Fibroblast of skin of back (primary cell): Measurements from ENCODE around the gene RAX. TPM values are rescaled to one million over a fixed set of nuclear protein-coding genes. Genes with fewer than 3 reads are reported as not detected.

ENCODE experiments used
- DNase-seq: peaks from one replicate; pipeline ENCODE4 v3.0.0-alpha.2; 2013
- polyA plus RNA-seq, 2 experiments: library from polyadenylated mRNA; unstranded; fragments of 120-200 nt; gene quantifications; one replicate each; pipeline ENCODE4 v1.2.1, GENCODE V29; 2013; ENCODE audit not compliant: insufficient read length in 2 of 2

The RAX gene
- not detected for polyA plus RNA-seq (2013, experiment 1 of 2; ENCODE audit: insufficient read length)
- not detected for polyA plus RNA-seq (2013, experiment 2 of 2; ENCODE audit: insufficient read length)

DNA sequence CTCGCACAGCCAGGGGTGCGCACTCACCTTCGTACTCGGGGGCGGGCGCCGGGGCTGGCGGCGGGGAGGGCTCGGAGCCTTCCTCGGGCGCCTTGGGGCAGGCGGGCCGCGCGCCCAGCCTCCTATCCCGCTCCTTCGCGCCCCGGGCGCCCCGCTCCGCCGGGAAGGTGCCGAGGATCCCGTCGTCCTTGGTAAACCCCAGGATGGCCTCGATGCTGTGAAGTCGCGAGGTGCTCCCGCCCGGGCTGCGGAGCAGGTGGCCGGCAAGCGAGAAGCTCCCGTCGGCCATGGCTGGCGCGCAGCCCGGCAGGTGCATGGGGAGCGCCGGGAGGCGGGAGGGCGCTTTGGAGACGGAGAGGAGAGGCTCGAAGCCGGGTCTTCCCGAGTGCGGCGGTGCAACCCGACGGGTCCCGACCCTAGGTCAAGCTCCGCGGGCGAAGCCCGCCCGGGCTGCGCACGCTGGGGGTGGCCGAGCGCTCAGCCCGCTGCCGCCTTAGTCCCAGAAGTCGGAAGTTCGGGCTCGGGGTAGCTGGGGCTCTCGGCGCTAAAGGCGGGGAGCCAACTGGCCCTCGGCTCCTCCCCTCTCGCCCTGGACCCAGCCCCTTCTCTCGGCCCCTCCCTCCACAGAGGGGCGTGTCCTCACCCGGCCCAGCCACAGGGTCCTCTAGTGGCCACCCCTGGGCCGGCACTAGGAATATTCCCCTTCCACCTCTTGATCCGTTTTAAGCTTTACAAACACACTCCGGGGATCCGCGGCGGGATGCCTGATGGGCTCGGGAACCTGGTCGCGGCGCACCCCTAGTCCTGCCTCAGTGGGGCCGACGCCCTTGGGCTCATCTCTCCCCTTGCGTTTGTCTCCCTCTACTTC lies at the start of gene RAX:
Gene RAX (minus strand): TSS at position 564 of the 868 bp plus-strand sequence. CDS start 248 bp downstream, at position 316.
- DNase-seq = peak; percentile 36

DNA sequence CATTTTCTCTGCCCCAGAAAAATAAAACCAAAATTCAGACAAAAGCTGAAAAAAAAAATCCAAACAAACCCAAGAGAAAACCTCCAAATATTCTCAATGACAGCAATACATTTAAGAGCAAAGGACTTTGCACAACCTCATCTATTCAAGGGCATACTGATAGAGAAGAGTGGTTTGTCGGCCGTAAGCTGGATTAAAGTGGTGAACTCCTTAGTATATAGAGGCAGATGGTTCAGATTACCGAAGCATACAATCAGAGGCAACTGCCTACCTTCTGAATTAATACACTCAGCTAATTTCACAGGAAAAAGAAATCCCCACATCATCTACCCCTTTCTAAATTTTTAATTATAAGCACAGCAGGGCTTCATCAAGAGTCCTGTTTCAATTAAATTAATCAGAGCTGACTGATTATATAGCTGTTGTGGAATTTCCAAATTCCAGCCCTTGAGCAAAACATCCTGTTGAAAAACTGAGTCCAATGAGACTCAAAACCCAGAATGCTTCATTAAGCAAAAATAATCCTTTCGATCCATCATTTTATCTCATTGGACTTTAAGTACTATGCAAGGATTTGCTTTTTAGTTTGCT lies 45.3 kb upstream of the RAX start, which contains the start of gene CPLX4:
Gene CPLX4 (minus strand): TSS at position 190 of the 591 bp plus-strand sequence. CDS start 187 bp downstream, at position 3.
- no peak for DNase-seq

DNA sequence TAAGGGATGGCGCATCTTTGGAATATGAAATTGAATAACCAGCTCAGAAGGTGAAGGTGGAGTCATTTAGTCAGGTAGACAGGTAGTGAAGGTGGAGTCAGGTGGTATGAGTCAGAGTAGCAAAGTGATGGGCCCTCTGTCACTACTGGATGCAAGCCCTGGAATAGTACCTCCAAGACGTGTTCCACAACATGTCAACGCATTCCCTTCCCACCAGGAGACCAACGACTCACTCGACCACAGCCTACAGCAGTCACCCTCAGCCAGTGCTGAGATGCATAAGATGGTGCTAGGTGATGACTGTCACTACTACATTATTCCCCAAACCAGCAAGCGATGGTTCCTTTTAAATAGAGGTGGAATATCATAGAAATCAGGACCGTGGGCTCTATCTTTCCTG lies 38.4 kb upstream of the RAX start:
- DNase-seq = peak; percentile 76

DNA sequence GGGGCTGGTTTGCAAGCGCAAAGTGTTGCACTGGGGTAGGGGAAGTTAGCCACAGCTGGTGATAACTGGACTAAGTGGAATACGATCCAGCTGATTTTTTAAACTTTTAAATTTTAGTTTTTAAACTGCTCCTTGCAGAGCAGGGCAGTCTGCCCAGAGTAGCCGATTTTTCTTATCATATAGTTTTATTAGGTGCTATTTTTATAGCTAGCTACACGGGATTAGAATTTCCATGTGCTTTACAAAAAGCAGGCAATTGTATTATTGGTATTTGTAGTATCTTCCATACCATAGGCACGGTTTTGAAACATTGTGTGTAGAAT lies 35.6 kb upstream of the RAX start:
- no peak for DNase-seq

DNA sequence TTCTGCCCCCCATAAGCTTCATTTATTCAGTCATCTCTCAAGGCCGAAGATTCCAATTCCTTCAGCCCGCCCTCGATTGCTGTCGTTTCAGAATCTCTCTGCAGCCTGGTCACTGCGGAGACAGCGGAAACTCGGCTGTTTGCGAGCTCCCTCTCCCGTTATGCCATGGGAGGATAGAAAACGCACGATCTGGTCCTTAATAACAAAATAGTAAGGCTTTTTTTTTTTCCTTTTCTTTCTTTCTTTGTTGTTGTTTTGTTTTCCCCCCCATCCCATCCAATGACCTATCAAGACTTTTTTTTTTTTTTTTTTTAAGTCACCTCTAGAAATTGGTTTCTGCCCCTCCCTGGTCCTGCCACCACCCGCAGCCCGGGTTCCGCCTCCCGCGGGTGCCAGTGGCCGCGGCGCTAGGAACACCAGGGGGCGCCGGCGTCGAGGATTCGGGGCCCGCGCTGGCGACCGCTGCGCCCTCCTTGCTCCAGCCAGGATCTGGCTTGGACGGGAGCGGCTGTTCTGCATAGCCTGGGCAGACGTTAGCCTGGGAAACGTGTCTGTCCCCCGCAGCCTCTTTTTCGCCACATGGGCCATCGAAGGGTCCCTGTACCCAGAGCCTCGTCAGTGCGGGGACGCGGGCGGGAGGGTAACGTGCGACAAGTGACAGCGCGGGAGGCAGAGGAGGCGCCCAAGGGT lies 35.1 kb upstream of the RAX start:
- DNase-seq = peak; percentile 67

- no peak for DNase-seq
Measured at GRCh38 chr18:59306640-59307039, 33.4 kb upstream of the RAX start.

DNA sequence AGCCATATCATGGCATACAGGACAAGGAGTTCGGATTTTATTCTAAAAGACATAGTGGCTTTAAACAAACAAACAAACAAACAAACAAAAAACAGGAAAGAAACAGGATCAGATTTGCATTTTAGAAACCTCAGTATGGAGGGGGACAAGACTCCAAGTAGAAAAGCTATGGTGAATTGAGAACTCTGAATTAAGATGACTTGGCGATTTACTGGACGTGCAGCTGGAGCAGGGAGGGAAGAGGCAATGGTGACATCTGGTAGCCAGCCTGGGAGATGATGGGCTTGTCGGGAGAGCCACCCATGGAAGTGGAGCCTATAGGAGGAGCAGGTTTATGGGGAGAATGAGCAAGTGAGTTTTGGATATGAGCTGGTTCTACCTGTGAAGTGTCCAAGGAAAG lies 32.0 kb upstream of the RAX start:
- DNase-seq = no peak

DNA sequence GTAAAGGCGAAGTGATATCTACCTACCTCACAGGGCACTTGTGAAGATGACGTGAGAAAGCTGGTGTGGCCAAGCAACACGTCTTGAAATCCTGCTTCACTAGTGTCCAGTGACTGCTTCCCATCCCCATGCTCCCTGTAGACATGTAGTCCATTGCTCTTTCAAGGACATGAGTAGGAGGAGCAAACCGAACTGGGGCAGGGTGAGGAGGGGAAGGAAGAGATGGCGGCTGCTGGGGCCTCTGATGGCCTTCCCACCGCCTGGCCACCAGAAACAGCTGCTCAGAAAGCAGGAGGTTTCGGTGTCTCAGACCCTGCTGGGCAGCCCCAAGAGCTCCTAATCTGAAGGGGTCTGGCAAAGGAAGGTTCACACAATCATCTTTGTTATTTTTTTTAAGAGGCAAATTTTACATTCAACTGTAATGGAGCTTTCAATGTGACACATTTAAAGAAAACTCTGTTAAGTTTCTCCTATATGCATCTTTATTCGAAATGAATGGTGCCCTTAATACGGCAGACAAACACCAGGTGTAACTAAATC lies 30.5 kb upstream of the RAX start:
- no peak for DNase-seq

DNA sequence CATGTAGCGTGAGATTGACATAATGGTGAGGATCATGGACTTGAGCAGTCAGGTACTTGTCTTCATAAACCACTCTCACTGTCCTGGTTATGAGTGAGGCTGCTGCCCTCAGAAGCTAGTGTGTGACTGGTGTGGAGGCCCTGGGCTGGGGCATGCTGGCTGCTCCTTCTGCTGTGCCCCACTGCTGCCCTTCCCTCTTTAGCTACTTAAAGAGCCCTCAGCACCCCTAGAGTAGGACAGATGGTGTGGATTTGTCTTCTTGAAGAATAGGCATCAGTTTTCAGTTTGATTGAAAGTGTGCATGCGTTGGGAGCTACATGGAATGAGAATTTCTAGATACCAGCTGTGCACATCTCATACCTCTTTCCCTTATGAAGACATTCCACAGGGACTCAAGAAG lies 29.8 kb upstream of the RAX start:
- DNase-seq = no peak

GRCh38 chr18:59301929-59302328 lies 28.7 kb upstream of the RAX start:
- DNase-seq = no peak

- DNase-seq = no peak
Measured at GRCh38 chr18:59300676-59301285, 27.5 kb upstream of the RAX start.

DNA sequence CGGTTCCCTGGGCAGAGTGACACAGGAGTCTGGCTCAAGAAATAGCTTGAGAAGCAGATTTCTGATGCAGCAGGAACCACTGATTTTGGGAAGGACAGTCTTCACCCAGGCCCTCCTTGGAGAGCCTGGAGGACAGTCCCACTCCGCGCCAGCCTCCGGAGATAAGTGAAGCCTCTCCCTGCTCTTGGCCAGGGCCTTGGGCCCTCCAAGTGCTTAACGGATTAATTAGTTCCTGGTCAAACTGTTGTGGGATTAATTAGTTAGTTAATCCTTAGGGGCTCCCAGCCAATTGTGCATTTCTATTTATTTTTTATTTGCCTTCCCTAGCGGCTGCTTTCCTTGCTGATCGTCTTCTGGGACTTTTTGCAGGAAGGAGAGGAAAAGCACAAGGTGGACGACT lies 25.6 kb upstream of the RAX start:
- no peak for DNase-seq

DNA sequence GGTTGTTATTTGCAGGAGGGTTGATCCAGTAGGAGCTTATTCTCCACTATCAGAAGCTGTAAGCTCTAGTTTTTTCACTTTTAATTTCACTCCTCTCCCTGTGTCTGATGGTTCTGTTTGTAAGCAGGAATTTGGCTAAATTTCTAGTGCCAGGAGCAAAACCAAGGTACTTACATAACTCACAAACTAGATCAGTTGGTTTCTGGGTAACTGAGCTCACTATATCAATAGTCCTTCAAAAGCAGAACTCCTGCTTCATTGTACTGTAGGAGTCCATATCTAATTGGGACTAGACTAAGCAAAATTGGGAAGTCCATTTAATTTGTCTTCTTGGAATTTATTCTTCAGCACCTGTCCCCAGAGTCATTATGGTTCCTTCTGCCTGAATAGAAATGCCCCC lies 20.1 kb upstream of the RAX start:
- DNase-seq = no peak

GRCh38 chr18:59286341-59286740 lies 13.1 kb upstream of the RAX start:
- DNase-seq = no peak

GRCh38 chr18:59282341-59282740 lies 9.1 kb upstream of the RAX start:
- DNase-seq = no peak

DNA sequence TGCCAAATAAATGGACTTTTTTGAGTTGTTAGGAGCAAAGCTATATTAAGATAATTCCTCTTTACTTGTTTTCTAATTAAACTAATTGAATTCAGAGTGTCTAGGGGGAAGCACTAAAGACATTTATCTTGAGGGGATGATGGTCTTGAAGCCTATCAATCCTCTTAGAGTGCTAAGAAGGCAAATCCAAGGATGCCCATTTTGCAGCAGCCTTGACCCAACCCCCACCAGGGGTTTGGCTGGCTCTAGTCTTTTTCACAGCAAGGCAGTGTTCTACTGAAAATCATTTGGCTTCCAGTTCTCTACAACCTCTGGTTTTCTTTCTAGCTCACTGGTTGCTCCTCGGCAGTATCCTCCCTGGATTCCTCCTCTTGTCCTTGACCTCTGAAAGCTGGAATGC lies 6.5 kb upstream of the RAX start:
- DNase-seq = no peak

DNA sequence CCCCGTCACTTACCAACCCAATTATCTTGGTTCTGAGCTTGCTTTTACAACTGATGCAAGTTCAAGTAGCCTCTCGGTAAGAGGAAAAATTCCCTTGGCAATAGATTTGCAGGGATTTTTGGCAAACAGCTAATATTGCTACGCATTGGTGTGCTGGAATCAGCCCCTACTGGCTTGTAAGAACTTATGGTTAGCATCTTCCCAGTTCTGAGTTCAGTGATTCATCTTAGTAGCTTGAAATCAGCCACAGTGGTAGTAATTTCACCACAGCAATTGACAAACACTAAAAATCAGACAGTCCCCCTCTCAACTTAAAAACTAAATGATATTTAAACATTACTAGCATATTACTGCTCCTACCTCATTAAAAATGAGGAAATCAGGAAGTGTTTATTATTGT lies 5.9 kb upstream of the RAX start:
- no peak for DNase-seq

DNA sequence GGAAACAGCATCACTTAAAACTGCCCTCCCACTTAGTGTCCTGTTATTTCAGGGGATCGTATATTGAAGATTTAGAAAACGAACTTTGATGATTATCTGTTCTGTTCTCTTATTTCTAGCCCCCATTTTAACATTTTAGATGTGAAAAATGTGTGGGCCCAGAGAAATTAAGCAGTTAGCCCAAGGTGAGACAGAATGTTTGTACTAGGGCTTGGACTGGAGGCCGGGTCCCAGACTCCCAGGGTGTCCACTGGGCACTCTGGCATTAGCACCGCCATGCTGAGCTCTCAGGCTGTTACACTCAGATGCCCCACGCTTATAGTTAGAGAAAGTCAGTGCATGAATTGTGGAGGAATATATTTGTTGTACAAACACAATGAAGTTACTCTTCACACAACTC lies 5.5 kb upstream of the RAX start:
- DNase-seq = no peak

DNA sequence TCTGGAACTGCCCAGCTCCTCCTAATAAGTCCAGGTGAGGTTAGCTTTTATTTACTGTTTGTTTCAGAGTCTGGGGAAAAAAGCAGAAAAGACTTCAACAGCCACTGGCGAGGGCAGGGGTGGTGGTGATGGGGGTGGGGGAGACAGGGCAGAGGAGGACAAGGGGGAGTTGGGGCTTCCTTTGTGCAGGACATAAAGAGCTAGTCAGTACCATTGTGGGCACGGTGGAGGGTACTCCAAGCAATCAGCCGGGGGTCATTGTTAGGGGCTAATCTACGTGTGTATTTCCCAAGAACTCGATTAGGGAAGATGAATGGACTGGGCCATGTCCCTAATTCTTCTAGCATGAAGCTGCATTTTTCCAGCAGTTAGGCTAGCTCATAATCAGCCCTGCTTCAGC lies 2.8 kb upstream of the RAX start:
- no peak for DNase-seq

DNA sequence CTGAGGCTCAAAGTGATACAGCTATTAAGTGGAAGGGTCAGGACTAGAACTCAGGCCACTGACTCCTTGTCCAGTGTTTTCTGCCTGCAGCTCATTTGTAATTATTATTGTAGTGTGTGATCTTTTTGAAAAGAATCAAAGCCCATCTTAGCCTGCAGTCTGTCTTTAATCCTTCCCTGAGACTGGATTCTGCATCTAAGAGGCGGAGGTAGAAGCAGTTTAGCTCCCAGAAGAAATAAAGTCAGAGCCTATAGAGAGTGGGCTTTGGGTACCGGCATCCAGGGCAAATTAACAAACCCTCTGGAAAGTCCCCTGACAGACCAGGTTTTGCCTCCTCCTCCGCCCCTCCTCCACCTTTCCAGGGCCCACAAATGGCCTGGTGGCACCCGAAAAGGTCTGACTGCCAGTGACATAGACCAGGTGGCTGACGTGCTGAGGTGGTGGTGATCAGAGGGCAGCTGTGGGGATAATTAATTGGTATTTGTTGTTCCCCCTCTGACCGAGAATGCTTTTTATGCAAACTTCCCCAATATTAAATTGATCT lies 2.2 kb upstream of the RAX start:
- DNase-seq = no peak

DNA sequence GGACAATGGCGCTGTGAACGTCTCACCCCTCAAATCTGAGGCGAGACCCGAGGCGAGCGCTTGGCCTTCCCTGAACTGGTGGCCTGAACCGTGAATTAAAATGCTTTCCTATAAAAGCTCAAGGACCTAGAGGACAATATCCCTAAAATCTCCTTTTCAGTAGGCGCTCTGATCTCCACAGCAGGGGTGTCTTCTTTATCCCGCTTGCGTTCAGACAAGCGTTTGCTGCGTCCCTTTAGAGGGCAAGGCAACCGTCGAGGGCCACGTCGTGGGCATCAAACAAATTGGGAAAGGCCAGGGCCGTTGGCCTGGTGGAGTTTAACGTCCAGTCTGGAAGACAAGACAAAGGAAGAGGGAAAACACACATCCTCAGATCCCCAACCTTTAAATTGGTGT lies 1.3 kb upstream of the RAX start:
- no peak for DNase-seq

GRCh38 chr18:59273759-59274532 lies 692 bp upstream of the RAX start:
- no peak for DNase-seq
